IPS-NIHi7 (cell line): Measurements from ENCODE around the gene IGFL3.
"Not testable (repeated sequence)": the region's sequence is repeated elsewhere in the genome, so short reads cannot be mapped to it uniquely, and the experiment has no call there.

Experiments used
- DNase-seq: peaks from one replicate; pipeline ENCODE4 v3.0.0; 2012; ENCODE audit warnings: mixed read lengths; ENCODE audit errors: extremely low spot score

IGFL3 gene

GRCh38 chr19:46124638-46125115 is at the start of gene IGFL3:
IGFL3 (minus strand) TSS chr19:46124688; CDS start chr19:46124649, 39 bp downstream.
- no peak for DNase-seq

- peak; percentile 38 for DNase-seq
These were observed 49.5 kb upstream of the IGFL3 start for GRCh38 chr19:46173886-46174480.

DNA sequence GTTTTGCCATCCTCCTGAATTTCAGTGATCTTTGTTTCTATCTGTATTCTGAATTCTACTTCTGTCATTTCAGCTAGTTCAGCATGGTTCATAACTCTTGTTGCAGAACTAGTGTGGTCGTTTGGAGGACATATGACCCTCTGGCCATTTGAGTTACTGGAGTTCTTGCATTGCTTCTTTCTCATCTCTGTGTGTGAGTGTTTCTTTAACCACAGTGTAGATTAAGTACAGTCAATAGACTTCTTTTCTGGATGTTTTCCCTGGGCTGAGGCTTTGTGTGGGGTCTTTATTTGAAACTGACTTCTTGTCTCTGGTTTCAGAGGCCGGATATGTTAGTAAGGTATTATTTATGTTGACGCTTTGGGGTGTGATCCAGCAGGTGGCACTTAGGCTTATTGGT is 38.2 kb upstream of the IGFL3 start:
- no peak for DNase-seq

DNA sequence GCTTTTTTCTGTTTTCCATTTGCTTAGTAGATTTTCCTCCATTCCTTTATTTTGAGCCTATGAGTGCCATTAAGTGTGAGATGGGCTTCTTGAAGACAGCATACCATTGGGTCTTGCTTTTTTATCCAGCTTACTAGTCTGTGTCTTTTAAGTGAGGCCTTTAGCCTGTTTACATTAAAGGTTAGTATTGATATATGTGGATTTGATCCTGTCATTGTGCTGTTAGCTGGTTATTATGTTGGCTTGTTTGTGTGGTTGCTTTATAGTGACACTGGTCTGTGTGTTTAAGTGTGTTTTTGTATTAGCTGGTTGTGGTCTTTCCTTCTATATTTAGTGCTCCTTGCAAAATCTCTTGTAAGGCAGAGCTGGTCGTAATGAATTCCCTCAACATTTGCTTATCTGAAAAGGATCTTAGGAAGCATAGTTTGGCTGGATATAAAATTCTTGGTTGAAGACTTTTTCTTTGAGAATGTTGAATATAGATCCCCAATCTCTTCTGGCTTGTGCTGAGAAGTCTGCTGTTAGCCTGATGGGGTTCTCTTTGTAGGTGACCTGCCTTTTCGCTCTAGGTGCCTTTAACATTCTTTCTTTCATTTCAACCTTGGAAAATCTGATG is 37.3 kb upstream of the IGFL3 start:
- DNase-seq: not testable (repeated sequence)

DNA sequence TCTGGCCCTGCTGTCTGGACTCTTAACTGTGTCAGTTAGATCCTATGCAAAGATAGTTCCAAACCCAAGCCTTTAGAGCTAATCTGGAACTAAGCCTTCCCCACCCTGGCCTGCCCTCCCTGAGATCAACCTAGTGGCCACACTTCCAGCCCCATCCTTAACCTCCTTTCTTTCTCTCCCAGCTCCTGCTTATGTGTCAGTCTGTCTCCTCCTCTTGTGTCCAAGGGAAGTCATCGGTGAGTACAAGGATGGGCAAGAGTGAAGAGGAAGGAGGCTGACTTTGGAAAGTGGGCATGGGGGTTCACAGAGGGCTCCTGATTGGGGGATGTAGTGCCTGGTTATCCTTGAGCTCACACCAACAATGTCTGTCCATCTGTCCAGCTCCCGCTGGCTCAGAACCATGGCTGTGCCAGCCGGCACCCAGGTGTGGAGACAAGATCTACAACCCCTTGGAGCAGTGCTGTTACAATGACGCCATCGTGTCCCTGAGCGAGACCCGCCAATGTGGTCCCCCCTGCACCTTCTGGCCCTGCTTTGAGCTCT is 35.8 kb upstream of the IGFL3 start:
- DNase-seq: no peak

- no peak for DNase-seq
These were observed 35.1 kb upstream of the IGFL3 start for GRCh38 chr19:46159418-46160232.

GRCh38 chr19:46155237-46155636 is 30.7 kb upstream of the IGFL3 start:
- DNase-seq: no peak

DNA sequence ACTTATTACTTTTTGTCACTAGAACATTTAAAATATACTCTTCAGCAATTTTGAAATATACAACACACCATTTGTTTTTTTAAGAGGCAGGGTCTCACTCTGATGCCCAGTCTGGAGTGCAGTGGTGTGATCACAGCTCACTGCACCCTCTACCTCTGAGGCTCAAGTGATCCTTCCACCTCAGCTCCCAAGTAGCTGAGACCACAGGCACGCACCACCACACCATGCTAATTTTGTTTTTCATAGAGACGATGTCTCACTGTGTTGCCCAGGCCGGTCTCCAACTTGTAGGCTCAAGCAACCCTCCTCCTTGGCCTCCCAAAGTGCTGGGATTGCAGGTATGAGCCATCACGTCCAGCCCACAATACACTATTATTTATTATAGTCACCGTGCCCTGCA is 26.1 kb upstream of the IGFL3 start:
- DNase-seq: no peak

DNA sequence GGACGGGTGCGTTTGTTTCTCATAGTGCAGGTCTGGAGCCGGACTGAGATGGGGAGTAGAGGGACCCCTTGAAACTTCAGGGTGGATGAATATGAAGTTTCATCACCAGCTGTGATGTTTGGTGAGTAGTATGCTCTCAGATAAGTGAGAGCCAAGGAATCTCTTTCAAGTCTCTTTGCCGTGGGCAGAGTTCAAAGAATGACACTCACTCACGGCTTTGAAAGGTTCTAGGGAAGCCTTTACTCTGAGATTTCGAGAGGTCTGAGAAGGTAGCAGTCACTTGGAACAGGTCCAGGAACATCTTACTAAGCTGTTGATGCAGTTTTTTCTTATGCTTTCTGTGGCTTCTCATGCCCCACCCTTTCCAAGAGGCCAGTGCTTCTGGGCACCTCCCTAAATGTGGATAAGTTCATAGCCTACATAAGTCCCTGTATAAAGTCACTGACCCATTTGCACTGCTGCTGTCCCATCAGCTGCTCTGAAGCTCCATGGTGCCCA is 23.4 kb upstream of the IGFL3 start, which contains the start of gene IGFL2:
TSS of gene IGFL2 (plus strand) at position 448 of the 498 bp plus-strand sequence. CDS start at position 489, 41 bp downstream.
- DNase-seq: no peak

GRCh38 chr19:46147166-46147740 is 22.8 kb upstream of the IGFL3 start:
- DNase-seq: no peak

GRCh38 chr19:46144756-46145155 is 20.3 kb upstream of the IGFL3 start:
- no peak for DNase-seq

- no peak for DNase-seq
These were observed 17.8 kb upstream of the IGFL3 start for GRCh38 chr19:46142294-46142693.

- no peak for DNase-seq
These were observed 16.9 kb upstream of the IGFL3 start for GRCh38 chr19:46141421-46141820.

DNA sequence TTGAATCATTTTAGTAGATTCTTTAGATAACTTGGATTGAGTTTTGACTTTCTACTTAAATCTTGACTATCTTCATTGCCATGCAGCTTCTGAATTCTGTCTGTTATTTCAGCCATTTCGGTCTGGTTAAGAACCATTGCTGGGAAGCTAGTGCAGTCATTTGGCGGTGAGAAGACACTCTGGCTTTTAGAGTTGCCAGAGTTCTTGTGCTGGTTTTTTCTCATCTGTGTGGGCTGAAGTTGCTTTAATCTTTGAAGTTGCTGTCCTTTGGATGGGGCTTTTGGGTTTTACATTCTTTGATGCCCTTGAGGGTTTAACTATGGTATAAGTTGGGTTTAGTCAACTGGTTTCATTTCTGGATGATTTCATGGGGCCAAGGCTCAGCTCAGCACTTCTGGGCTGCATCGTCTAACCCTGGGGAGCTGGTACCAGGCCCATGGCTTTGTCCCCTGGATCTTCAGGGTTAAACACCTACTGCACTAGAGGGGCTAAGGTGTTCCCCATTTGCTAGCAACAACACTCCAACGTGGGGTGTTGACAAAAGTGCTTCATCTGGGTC is 13.5 kb upstream of the IGFL3 start:
- no peak for DNase-seq

GRCh38 chr19:46134527-46134926 is 10.0 kb upstream of the IGFL3 start:
- no peak for DNase-seq

DNA sequence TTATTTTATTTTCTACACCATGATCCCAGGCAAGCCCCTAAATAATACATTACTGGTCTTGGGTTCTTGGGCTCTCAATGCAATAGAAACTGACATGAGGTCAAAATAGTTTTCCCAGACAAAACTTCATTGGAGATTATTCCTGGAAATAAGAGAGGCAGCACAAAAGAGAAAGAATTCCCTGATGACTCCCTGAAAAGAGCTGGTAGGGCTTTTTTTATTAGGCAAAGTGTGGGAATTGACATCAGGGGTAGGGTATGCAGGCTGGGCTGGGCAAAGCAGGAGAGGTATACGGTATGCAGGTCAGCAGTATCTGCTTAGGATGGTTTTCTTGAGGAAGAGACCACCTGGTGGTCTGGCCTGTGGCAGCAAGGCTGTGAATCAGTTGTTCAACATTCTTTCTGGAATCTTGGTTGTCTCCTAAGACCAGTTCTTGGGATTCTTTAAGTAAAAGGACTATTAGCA is 9.3 kb upstream of the IGFL3 start:
- DNase-seq: peak; percentile 28

DNA sequence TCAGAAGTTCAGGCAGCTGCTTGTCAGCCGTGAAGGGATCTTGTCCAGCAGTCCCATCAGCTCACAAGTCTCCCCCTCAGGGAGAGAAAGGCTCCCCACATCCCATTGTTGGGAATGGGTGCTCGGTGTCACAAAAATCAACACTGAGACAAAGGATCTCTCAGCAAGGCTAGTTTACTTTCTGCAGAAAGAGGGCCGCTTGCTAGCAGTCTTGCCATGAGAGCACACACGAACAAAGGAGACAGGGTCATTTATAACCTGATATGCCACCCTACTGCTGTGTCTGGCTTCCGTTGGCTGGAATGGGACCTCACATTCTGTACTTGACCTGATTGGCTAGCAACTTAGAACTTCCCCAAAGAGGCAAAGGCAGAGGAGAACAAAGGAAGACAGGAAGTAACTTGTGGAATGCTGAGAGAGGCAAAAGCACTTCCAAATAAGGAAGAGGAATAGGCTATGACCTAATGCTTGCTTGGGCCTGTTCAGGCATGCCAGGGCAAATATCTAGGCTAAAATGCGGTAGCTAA is 8.7 kb upstream of the IGFL3 start:
- DNase-seq: peak; percentile 49

- no peak for DNase-seq
These were observed 8.1 kb upstream of the IGFL3 start for GRCh38 chr19:46132508-46133100.

DNA sequence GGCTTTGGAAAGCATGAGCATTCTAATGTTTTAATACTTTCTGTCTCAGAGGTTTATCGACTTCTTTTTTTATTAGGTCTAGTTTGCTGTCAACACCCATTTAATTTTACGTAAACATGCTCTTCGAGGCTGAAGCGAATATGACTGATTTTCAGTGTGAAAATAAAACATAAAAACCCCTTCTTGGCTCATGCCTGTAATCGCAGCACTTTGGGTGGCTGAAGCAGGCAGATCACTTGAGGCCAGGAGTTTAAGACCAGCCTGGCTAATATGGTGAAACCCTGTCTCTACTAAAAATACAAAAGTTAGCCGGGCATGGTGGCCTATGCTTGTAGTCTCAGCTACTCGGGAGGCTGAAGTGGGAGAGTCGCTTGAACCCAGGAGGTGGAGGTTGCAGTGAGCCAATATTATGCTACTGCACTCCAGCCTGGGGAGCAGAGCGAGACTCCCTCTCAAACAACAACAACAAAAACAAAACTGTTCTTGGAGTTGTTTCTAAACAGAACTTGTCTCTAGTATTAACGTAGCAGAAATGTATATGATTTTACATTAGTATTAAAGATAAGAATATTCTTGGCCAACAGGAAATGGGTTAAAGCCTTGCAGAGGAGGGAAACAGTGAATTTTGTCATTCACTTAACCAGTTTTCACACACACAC is 7.1 kb upstream of the IGFL3 start:
- no peak for DNase-seq

- no peak for DNase-seq
These were observed 1.6 kb upstream of the IGFL3 start for GRCh38 chr19:46126086-46126580.
